Mesenchymal stem cell (in vitro differentiated cells and primary cell): ENCODE data around the gene GIGYF1.
"Not testable (repeated sequence)": the region's sequence is repeated elsewhere in the genome, so short reads cannot be mapped to it uniquely, and the experiment has no call there.

Experiments
- DNase-seq: peaks from one replicate; pipeline ENCODE4 v3.0.0-alpha.2; 2013
- H2AFZ ChIP-seq: one replicate; pipeline ENCODE4 v1.6.1; 2013; ENCODE audit warnings: low read depth, mild to moderate bottlenecking, control low read depth, inconsistent platforms, low read length, moderate library complexity
- H2AK5ac ChIP-seq: 2 replicates; pipeline ENCODE4 v1.6.1; 2013; ENCODE audit warnings: low read length, moderate library complexity, mild to moderate bottlenecking, inconsistent platforms; ENCODE audit not compliant: severe bottlenecking
- H2BK120ac ChIP-seq: one replicate; pipeline ENCODE4 v1.6.1; 2013; ENCODE audit warnings: low read depth, mild to moderate bottlenecking, inconsistent platforms, low read length, moderate library complexity
- H2BK12ac ChIP-seq, 2 experiments: one replicate each; pipeline ENCODE4 v1.6.1; 2013; ENCODE audit warnings: inconsistent platforms in 2 of 2, low read length in 2 of 2, mild to moderate bottlenecking in 2 of 2, moderate library complexity in 2 of 2, control low read depth in 1 of 2
- H2BK15ac ChIP-seq: one replicate; pipeline ENCODE4 v1.6.1; 2013; ENCODE audit warnings: mild to moderate bottlenecking, low read depth, inconsistent platforms; ENCODE audit not compliant: poor library complexity, severe bottlenecking
- H2BK5ac ChIP-seq: 2 replicates; pipeline ENCODE4 v1.6.1; 2013; ENCODE audit warnings: low read depth, mild to moderate bottlenecking, low read length, control low read depth, inconsistent platforms; ENCODE audit not compliant: poor library complexity, severe bottlenecking
- H3K14ac ChIP-seq, 2 experiments: one replicate each; pipeline ENCODE4 v1.6.1; 2013; ENCODE audit warnings: inconsistent platforms in 2 of 2, low read length in 2 of 2, control low read depth in 1 of 2, mild to moderate bottlenecking in 1 of 2, moderate library complexity in 1 of 2
- H3K18ac ChIP-seq, 2 experiments: one replicate each; pipeline ENCODE4 v1.6.1; 2013; ENCODE audit warnings: inconsistent platforms in 2 of 2, low read length in 2 of 2, control low read depth in 1 of 2, low read depth in 1 of 2, mild to moderate bottlenecking in 1 of 2
- H3K23ac ChIP-seq, 2 experiments: one replicate each; pipeline ENCODE4 v1.6.1; 2013; ENCODE audit warnings: inconsistent platforms in 2 of 2, low read length in 2 of 2, mild to moderate bottlenecking in 2 of 2, moderate library complexity in 2 of 2, control low read depth in 1 of 2
- H3K27ac ChIP-seq: 2 replicates; pipeline ENCODE4 v1.5.1; 2013; ENCODE audit warnings: mild to moderate bottlenecking, moderate library complexity, low read length, control low read depth, inconsistent platforms; ENCODE audit not compliant: poor library complexity, severe bottlenecking
- H3K27me3 ChIP-seq, 2 experiments: 2 replicates each; pipeline versions ENCODE4 v1.6.1 to v1.7.0; 2013; ENCODE audit warnings: low read length in 2 of 2, mild to moderate bottlenecking in 2 of 2, moderate library complexity in 2 of 2, control low read depth in 1 of 2, inconsistent platforms in 1 of 2; ENCODE audit not compliant: control insufficient read depth in 1 of 2, insufficient read depth in 1 of 2
- H3K36me3 ChIP-seq, 2 experiments: 2 replicates each; pipeline versions ENCODE4 v1.6.1 to v1.7.0; 2013; ENCODE audit warnings: low read length in 2 of 2, control low read depth in 1 of 2, inconsistent platforms in 1 of 2, low read depth in 1 of 2, mild to moderate bottlenecking in 1 of 2; ENCODE audit not compliant: insufficient read depth in 2 of 2, control insufficient read depth in 1 of 2
- H3K4ac ChIP-seq, 2 experiments: one replicate each; pipeline ENCODE4 v1.6.1; 2013; ENCODE audit warnings: inconsistent platforms in 2 of 2, low read length in 2 of 2, mild to moderate bottlenecking in 2 of 2, moderate library complexity in 2 of 2, control low read depth in 1 of 2, low read depth in 1 of 2
- H3K4me1 ChIP-seq: 2 replicates; pipeline ENCODE4 v1.6.1; 2013; ENCODE audit warnings: low read depth, low read length, control low read depth; ENCODE audit not compliant: control insufficient read depth, insufficient read depth
- H3K4me2 ChIP-seq: 2 replicates; pipeline ENCODE4 v1.6.1; 2013; ENCODE audit warnings: low read length, mild to moderate bottlenecking, inconsistent platforms; ENCODE audit not compliant: poor library complexity, severe bottlenecking
- H3K4me3 ChIP-seq, 2 experiments: 2 replicates each; pipeline versions ENCODE4 v1.5.1 to v1.7.0; 2013; ENCODE audit warnings: low read length in 2 of 2, mild to moderate bottlenecking in 2 of 2, control low read depth in 1 of 2, low read depth in 1 of 2; ENCODE audit not compliant: insufficient read depth in 1 of 2
- H3K79me1 ChIP-seq: replicated peaks from 2 replicates; pipeline ENCODE4 v1.6.1; 2013; ENCODE audit warnings: mild to moderate bottlenecking, control low read depth, low read length, inconsistent platforms; ENCODE audit not compliant: poor library complexity, severe bottlenecking
- H3K9ac ChIP-seq: 2 replicates; pipeline ENCODE4 v1.7.0; 2013; ENCODE audit warnings: mild to moderate bottlenecking, low read length, moderate library complexity
- H3K9me3 ChIP-seq: 2 replicates; pipeline ENCODE4 v1.7.0; 2013; ENCODE audit warnings: mild to moderate bottlenecking, low read length; ENCODE audit not compliant: control insufficient read depth
- H4K8ac ChIP-seq: one replicate; pipeline ENCODE4 v1.6.1; 2013; ENCODE audit warnings: inconsistent platforms, mild to moderate bottlenecking, low read length, moderate library complexity
- H4K91ac ChIP-seq: one replicate; pipeline ENCODE4 v1.6.1; 2013; ENCODE audit warnings: mild to moderate bottlenecking, low read length, inconsistent platforms
- WGBS: methylation state at CpG from one replicate; pipeline ENCODE4 v1.1.7; 2013; ENCODE audit warnings: mixed read lengths; 5-methylcytosine and 5-hydroxymethylcytosine counted together

GIGYF1 gene

DNA sequence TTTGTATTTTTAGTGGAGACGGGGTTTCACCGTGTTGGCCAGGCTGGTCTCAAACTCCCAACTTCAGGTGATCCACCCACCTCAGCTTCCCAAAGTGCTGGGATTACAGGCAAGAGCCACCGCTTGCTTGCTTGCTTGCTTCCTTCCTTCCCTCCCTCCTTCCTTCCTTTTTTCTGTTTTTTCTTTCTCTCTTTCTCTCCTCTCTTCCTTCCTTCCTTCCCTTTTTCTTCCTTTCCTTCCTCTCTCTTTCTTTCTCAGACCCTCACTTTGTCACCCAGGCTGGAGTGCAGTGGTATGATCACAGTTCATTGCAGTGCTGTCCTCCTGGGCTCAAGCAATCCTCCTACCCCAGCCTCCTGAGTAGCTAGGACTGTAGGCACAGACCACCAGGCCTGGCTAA is 7.0 kb upstream of the GIGYF1 start:
- not testable (repeated sequence) for H4K8ac ChIP-seq, H2AFZ ChIP-seq, H3K4ac ChIP-seq, H2BK5ac ChIP-seq, H2BK12ac ChIP-seq, H3K36me3 ChIP-seq, H3K9ac ChIP-seq, H2AK5ac ChIP-seq, H2BK15ac ChIP-seq, H3K4me2 ChIP-seq, DNase-seq, H2BK120ac ChIP-seq, H3K4me1 ChIP-seq, H3K23ac ChIP-seq, H3K14ac ChIP-seq, H3K4me3 ChIP-seq, H3K18ac ChIP-seq, H3K79me1 ChIP-seq, H3K9me3 ChIP-seq, H4K91ac ChIP-seq, H3K27ac ChIP-seq
- H3K27me3 ChIP-seq = peaks cover 14 to 18% of the 10 kb centered on the region in 2 experiments
- WGBS = 91% methylated on average over 3 of the region's 3 CpGs

DNA sequence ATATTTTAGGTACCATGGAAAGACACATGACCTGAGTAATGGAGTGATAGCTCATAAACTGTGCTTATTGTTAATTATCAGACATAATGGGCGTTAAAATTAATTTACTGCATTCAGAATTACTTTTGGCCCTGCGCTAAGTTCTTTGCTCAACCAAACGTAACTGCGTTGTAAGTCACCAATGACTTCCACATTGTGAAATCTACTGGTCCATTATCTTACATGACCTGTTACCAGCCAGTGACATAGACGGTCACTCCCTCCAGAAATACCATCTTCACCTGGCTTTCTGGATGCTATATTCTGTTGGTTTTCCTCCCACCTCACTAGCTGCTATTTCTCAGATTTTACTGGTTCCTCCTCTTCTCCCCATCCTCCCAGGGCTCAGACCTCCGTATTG is 5.0 kb upstream of the GIGYF1 start:
- DNase-seq = no peak
- 88% methylated on average over 5 of the region's 6 CpGs for WGBS
- Histone ChIP-seq H3K4me3 (no peak overlapping the region), H3K9me3 (no peaks in the 10 kb centered on the region), H3K36me3 (no peaks in the 10 kb centered on the region), H3K4me2 (no peak overlapping the region), H4K91ac (no peak overlapping the region), H3K79me1 (no peaks in the 10 kb centered on the region), H3K18ac (no peak overlapping the region), H2BK12ac (no peak overlapping the region), H3K23ac (no peak overlapping the region), H3K9ac (no peak overlapping the region), H3K4ac (no peak overlapping the region), H2AFZ (no peak overlapping the region), H2BK15ac (no peak overlapping the region), H3K4me1 (peaks cover 2% of the 10 kb centered on the region), H3K27me3 (peaks cover 14 to 18% of the 10 kb centered on the region in 2 experiments), H3K27ac (no peak overlapping the region), H2BK5ac (no peak overlapping the region), H4K8ac (no peak overlapping the region), H3K14ac (no peak overlapping the region), H2BK120ac (no peak overlapping the region), H2AK5ac (no peak overlapping the region)

DNA sequence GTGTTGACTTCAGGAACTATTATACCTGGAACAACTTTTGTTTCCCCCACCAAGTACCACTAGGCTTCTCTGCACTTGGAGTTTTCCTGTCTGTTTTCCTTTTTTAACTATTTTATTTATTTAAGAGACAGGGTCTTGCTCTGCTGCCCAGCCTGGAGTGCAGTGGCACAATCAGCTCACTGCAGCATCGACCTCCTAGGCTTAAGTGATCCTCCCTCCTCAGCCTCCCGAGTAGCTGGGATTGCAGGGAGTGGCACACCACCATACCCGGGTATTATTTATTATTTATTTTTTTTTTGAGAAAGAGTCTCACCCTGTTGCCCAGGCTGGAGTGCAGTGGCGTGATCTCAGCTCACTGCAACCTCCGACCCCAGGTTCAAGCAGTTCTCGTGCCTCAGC is 2.1 kb upstream of the GIGYF1 start:
- Histone ChIP-seq H3K4me1 (peaks cover 15% of the 10 kb centered on the region), H3K9ac (no peak overlapping the region), H2BK120ac (no peak overlapping the region), H3K18ac (no peak overlapping the region), H2AK5ac (no peak overlapping the region), H2BK5ac (no peak overlapping the region), H3K36me3 (peaks cover 0 to 1% of the 10 kb centered on the region in 2 experiments), H3K4ac (no peak overlapping the region), H3K9me3 (no peaks in the 10 kb centered on the region), H2BK15ac (no peak overlapping the region), H4K8ac (no peak overlapping the region), H3K27me3 (peaks cover 10 to 16% of the 10 kb centered on the region in 2 experiments), H3K79me1 (peaks cover 3% of the 10 kb centered on the region), H4K91ac (no peak overlapping the region), H3K27ac (no peak overlapping the region), H2BK12ac (no peak overlapping the region), H3K4me2 (no peak overlapping the region), H3K23ac (no peak overlapping the region), H3K4me3 (no peak overlapping the region), H3K14ac (no peak overlapping the region), H2AFZ (no peak overlapping the region)
- WGBS = 83% methylated on average over 4 of the region's 6 CpGs
- DNase-seq = no peak

DNA sequence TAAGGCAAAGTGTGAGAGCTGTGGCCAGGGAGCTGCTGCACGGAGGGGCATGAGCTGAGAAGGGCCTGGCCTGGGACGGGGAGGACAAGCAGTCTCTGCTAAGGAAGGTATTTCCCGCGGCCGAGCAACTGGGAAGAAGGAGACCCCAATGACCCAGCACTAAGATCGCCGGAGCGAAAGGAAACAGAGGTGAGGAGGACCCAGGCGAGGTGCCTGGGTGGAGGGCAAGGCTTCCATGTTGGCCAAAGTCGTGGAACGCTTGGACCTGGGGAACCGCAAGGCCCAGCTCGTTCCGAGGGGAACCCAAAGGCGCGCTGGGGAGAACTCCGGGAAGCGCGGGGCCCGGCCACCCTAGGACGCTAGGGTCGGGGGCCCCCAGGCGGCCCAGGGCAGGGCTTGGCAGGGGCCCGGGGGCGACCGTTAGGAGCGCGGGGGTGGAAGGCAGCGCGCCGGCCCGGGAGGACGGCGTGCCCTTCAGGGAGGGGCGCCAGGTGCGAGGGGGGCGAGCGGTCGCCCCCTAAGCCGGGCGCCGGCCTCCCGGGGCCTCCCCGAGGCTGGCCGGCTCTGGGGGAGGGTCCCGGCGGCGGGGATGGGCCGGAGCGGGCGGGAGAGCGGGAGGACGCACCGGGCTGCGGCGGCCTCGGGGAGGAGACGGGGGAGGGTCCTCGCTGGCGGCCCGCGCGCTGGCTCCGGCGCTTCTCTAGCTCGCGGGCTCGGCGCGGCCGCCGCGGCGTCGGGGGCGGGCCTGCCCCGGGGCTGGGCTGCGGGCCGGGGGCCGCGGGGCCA is 545 bp downstream of the GIGYF1 start:
- WGBS = 2% methylated on average over 52 of the region's 81 CpGs
- H3K23ac ChIP-seq = peak overlapping the region in 1 of 2 experiments; percentile 35
- peak overlapping the region; percentile 40 for H4K91ac ChIP-seq
- peak overlapping the region; percentile 87 to 92 for H3K18ac ChIP-seq
- H2BK120ac ChIP-seq = peak overlapping the region; percentile 84
- peak overlapping the region; percentile 68 to 72 for H3K14ac ChIP-seq
- H2BK12ac ChIP-seq = peak overlapping the region in 1 of 2 experiments; percentile 52
- peak overlapping the region; percentile 85 for H3K4me2 ChIP-seq
- H2BK15ac ChIP-seq = peak overlapping the region; percentile 92
- no peak overlapping the region for H2AK5ac ChIP-seq
- no peak overlapping the region for H4K8ac ChIP-seq
- peak overlapping the region in 1 of 2 experiments; percentile 98 for H3K4ac ChIP-seq
- H3K27me3 ChIP-seq = no peaks in the 10 kb centered on the region
- peaks cover 23% of the 10 kb centered on the region for H3K4me1 ChIP-seq
- H3K4me3 ChIP-seq = peak overlapping the region; percentile 89 to 95
- H3K9me3 ChIP-seq = no peaks in the 10 kb centered on the region
- H3K36me3 ChIP-seq = peaks cover 9 to 18% of the 10 kb centered on the region in 2 experiments
- no peak overlapping the region for H2AFZ ChIP-seq
- H2BK5ac ChIP-seq = no peak overlapping the region
- H3K27ac ChIP-seq = no peak overlapping the region
- peak overlapping the region; percentile 91 for H3K9ac ChIP-seq
- no peak for DNase-seq
- H3K79me1 ChIP-seq = peaks cover 20% of the 10 kb centered on the region
